ENCODE data around the gene TMEM144.

Gene TMEM144

GRCh38 chr4:158302076-158302866, 92.0 kb downstream of the TMEM144 start:
- DNase-seq = no peak

- DNase-seq = no peak
Measured at GRCh38 chr4:158304694-158305093, 94.4 kb downstream of the TMEM144 start.
